LHCN-M2 (cell line): Measurements from ENCODE around the gene TP53TG3C. TPM values are rescaled to one million over a fixed set of nuclear protein-coding genes. Genes with fewer than 3 reads are reported as not detected.
"Not testable (repeated sequence)": the region's sequence is repeated elsewhere in the genome, so short reads cannot be mapped to it uniquely, and the experiment has no call there.

ENCODE experiments used
- DNase-seq: peaks from one replicate; pipeline ENCODE4 v3.0.0-alpha.2; 2012; ENCODE audit warnings: low read depth
- polyA plus RNA-seq: library from polyadenylated mRNA; unstranded; fragments of >200 nt; gene quantifications from one replicate; pipeline ENCODE4 v1.2.1, GENCODE V29; 2012; ENCODE audit warnings: missing spikeins
- total RNA-seq: library from RNA; depleted of rRNA; stranded (reverse); fragments of >200 nt; gene quantifications from 2 replicates; pipeline ENCODE4 v1.2.3, GENCODE V29; 2014; rRNA removed

The TP53TG3C gene
- total RNA-seq: 1.1 TPM in 1 of 2 replicates, not detected in the other
- polyA plus RNA-seq: not detected

DNA sequence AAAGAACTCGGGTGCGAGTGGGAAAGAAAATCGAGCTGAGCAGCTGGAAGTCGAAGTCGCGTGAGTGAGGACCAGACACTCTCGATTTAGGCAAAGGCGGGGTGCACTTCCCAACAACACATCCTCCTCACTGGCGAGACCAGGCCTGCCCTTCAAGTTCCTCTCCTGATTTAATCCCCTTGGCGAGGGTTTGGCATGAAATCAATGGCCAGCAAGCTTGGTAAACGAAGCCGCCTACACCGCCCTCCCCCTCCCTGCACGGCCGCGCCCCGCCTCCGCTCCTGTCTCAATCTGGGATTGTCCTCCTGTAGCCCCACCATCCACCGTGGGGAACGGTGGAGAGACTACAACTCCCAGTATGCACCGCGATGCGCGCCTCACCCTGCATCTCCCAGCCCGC lies at the start of gene TP53TG3C:
TSS of gene TP53TG3C (plus strand) at position 301 of the 400 bp plus-strand sequence. CDS start at position 369, 68 bp downstream.
- DNase-seq: not testable (repeated sequence)

Other genes with a start within 250 kb of the TP53TG3C start
- gene TP53TG3E, start 110.1 kb downstream of the TP53TG3C start, total RNA-seq: not detected in 2 replicates
- not detected in 2 replicates for gene TP53TG3B, start 166.6 kb downstream of the TP53TG3C start, total RNA-seq